H1 (cell line): ENCODE results near the gene TDRD9. TPM values are rescaled to one million over a fixed set of nuclear protein-coding genes. Genes with fewer than 3 reads are reported as not detected.

Experiments
- CTCF ChIA-PET: fragments of 300-600 bp; sonication (Branson Sonifier 250); formaldehyde crosslinking; loops from one replicate; lab custom pipeline; 2021; ENCODE audit not compliant: partially characterized antibody; lab: Charles Lee
- POLR2A ChIA-PET: fragments of 300-600 bp; sonication (Branson Sonifier 250); formaldehyde crosslinking; loops from one replicate; lab custom pipeline; 2021; ENCODE audit warnings: inconsistent platforms; ENCODE audit not compliant: partially characterized antibody; lab: Charles Lee
- DNase-seq, 2 experiments: peaks; one replicate each; pipeline versions ENCODE4 v3.0.0 to v3.0.0-alpha.2; 2010 to 2022; ENCODE audit warnings: low spot score in 2 of 2, low read depth in 1 of 2, mixed read lengths in 1 of 2
- FAIRE-seq: peaks from 2 replicates; lab custom pipeline; 2011; peaks lifted over from hg19 to GRCh38; lab: Jason Lieb, UNC
- H2AFZ ChIP-seq: 2 replicates; pipeline ENCODE4 v1.8.1; 2012; ENCODE audit warnings: low read length, inconsistent platforms
- H2AK5ac ChIP-seq: 2 replicates; pipeline ENCODE4 v1.6.1; 2013; ENCODE audit warnings: low read depth, low read length
- H2BK120ac ChIP-seq: replicated peaks from 2 replicates; pipeline ENCODE3; 2013; ENCODE audit warnings: low read depth, low read length, inconsistent platforms
- H2BK12ac ChIP-seq: 2 replicates; pipeline ENCODE4 v1.6.1; 2013; ENCODE audit warnings: low read depth, low read length
- H2BK15ac ChIP-seq: 2 replicates; pipeline ENCODE4 v1.6.1; 2013; ENCODE audit warnings: low read length
- H2BK20ac ChIP-seq: 2 replicates; pipeline ENCODE4 v1.6.1; 2013; ENCODE audit warnings: low read length
- H2BK5ac ChIP-seq: 2 replicates; pipeline ENCODE4 v1.6.1; 2013; ENCODE audit warnings: low read depth, low read length
- H3K14ac ChIP-seq: 2 replicates; pipeline ENCODE4 v1.6.1; 2013; ENCODE audit warnings: inconsistent platforms; ENCODE audit not compliant: insufficient read length
- H3K18ac ChIP-seq: 2 replicates; pipeline ENCODE4 v1.6.1; 2013; ENCODE audit warnings: low read length; ENCODE audit errors: extremely low read depth
- H3K23ac ChIP-seq: 2 replicates; pipeline ENCODE4 v1.6.1; 2013; ENCODE audit warnings: inconsistent platforms; ENCODE audit not compliant: insufficient read length
- H3K23me2 ChIP-seq: 2 replicates; pipeline ENCODE4 v1.6.1; 2013; ENCODE audit warnings: low read depth, low read length
- H3K27ac ChIP-seq: 2 replicates; pipeline ENCODE4 v1.6.1; 2011; ENCODE audit warnings: low read depth, low read length, inconsistent platforms
- H3K27me3 ChIP-seq, 4 experiments: replicated peaks in 1 of 4; 1 replicate in 1 of 4; 2 replicates in 3 of 4; pipeline versions ENCODE4 v1.6.1 to v1.8.1; 2011 to 2013; ENCODE audit warnings: low read length in 3 of 4, mild to moderate bottlenecking in 3 of 4, inconsistent platforms in 2 of 4, mixed read lengths in 2 of 4, moderate library complexity in 1 of 4; ENCODE audit not compliant: control insufficient read depth in 3 of 4, insufficient read depth in 3 of 4; ENCODE audit errors: extremely low read depth in 1 of 4
- H3K36me3 ChIP-seq, 4 experiments: 2 replicates each; pipeline versions ENCODE4 v1.6.1 to v1.8.1; 2011 to 2013; ENCODE audit warnings: mild to moderate bottlenecking in 4 of 4, low read length in 3 of 4, moderate library complexity in 2 of 4, control low read depth in 1 of 4, inconsistent platforms in 1 of 4; ENCODE audit not compliant: insufficient read depth in 4 of 4, control insufficient read depth in 2 of 4
- H3K4ac ChIP-seq: replicated peaks from 2 replicates; pipeline ENCODE3; 2013; ENCODE audit warnings: low read length, low read depth, mixed read lengths, inconsistent platforms; ENCODE audit not compliant: insufficient read length
- H3K4me1 ChIP-seq, 4 experiments: replicated peaks in 1 of 4; 1 replicate in 1 of 4; 2 replicates in 3 of 4; pipeline versions ENCODE4 v1.6.1 to v1.8.1; 2011 to 2013; ENCODE audit warnings: low read length in 3 of 4, inconsistent platforms in 2 of 4, mixed read lengths in 1 of 4; ENCODE audit not compliant: insufficient read depth in 4 of 4, control insufficient read depth in 3 of 4
- H3K4me2 ChIP-seq, 2 experiments: 2 replicates each; pipeline versions ENCODE4 v1.6.1 to v1.8.1; 2011 to 2013; ENCODE audit warnings: low read depth in 2 of 2, low read length in 2 of 2, control low read depth in 1 of 2, inconsistent platforms in 1 of 2, mild to moderate bottlenecking in 1 of 2; ENCODE audit not compliant: insufficient read depth in 1 of 2
- H3K4me3 ChIP-seq, 4 experiments: fragments of 200-600, 300-600 bp in 1 of 4; sonication (generic), shearing (Covaris generic), sonication (Bioruptor Twin) in 1 of 4; 2 replicates each; pipeline versions ENCODE4 v1.5.1 to v1.8.1; 2011 to 2016; ENCODE audit warnings: low read length in 4 of 4, low read depth in 3 of 4, control low read depth in 2 of 4, inconsistent platforms in 2 of 4, mild to moderate bottlenecking in 2 of 4, mixed read lengths in 1 of 4, moderate library complexity in 1 of 4; ENCODE audit not compliant: insufficient read depth in 2 of 4; ENCODE audit errors: extremely low read depth in 1 of 4
- H3K56ac ChIP-seq: replicated peaks from 2 replicates; pipeline ENCODE3; 2013; ENCODE audit warnings: low read depth, mild to moderate bottlenecking, mixed read lengths, low read length, inconsistent platforms; ENCODE audit not compliant: insufficient read length
- H3K79me1 ChIP-seq: 2 replicates; pipeline ENCODE4 v1.6.1; 2013; ENCODE audit warnings: low read depth, low read length, control low read depth
- H3K79me2 ChIP-seq, 2 experiments: 2 replicates each; pipeline versions ENCODE4 v1.6.1 to v1.8.1; 2012 to 2013; ENCODE audit warnings: low read length in 2 of 2, mild to moderate bottlenecking in 2 of 2, inconsistent platforms in 1 of 2; ENCODE audit not compliant: insufficient read depth in 2 of 2, control insufficient read depth in 1 of 2
- H3K9ac ChIP-seq, 4 experiments: replicated peaks in 1 of 4; 1 replicate in 1 of 4; 2 replicates in 3 of 4; pipeline versions ENCODE4 v1.6.1 to v1.8.1; 2011 to 2013; ENCODE audit warnings: low read depth in 3 of 4, low read length in 3 of 4, control low read depth in 2 of 4, mild to moderate bottlenecking in 2 of 4, moderate library complexity in 2 of 4, inconsistent platforms in 1 of 4; ENCODE audit errors: extremely low read depth in 1 of 4
- H3K9me3 ChIP-seq, 2 experiments: 2 replicates each; pipeline versions ENCODE4 v1.6.1 to v1.8.1; 2012 to 2013; ENCODE audit warnings: mild to moderate bottlenecking in 2 of 2, moderate library complexity in 2 of 2, control low read depth in 1 of 2, inconsistent platforms in 1 of 2, low read depth in 1 of 2, low read length in 1 of 2, mixed read lengths in 1 of 2; ENCODE audit not compliant: insufficient read depth in 2 of 2
- H4K20me1 ChIP-seq, 2 experiments: replicated peaks in 1 of 2; 2 replicates each; pipeline versions ENCODE3 to v1.8.1; 2011 to 2013; ENCODE audit warnings: inconsistent platforms in 2 of 2, low read length in 2 of 2, mild to moderate bottlenecking in 1 of 2; ENCODE audit not compliant: insufficient read depth in 2 of 2, control insufficient read depth in 1 of 2
- H4K5ac ChIP-seq: 2 replicates; pipeline ENCODE4 v1.6.1; 2013; ENCODE audit warnings: low read length, low read depth, mixed read lengths, inconsistent platforms; ENCODE audit not compliant: insufficient read length
- H4K8ac ChIP-seq: 2 replicates; pipeline ENCODE4 v1.8.0; 2013; ENCODE audit warnings: mild to moderate bottlenecking, moderate library complexity, low read length, inconsistent platforms; ENCODE audit not compliant: insufficient read depth; ENCODE audit errors: extremely low read depth
- H4K91ac ChIP-seq: replicated peaks from 2 replicates; pipeline ENCODE3; 2013; ENCODE audit warnings: low read length, mixed read lengths, inconsistent platforms; ENCODE audit not compliant: insufficient read length
- CTCF ChIP-seq, 3 experiments: IDR thresholded peaks; 1 replicate in 2 of 3; 2 replicates in 1 of 3; pipeline versions ENCODE4 v1.5.1 to v1.6.1; 2011; ENCODE audit warnings: low read length in 3 of 3, mild to moderate bottlenecking in 3 of 3, inconsistent platforms in 2 of 3, low read depth in 1 of 3, moderate library complexity in 1 of 3; ENCODE audit not compliant: insufficient read depth in 1 of 3; ENCODE audit errors: control extremely low read depth in 1 of 3
- EP300 ChIP-seq, 2 experiments: IDR thresholded peaks; 1 replicate in 1 of 2; 2 replicates in 1 of 2; pipeline ENCODE4 v1.6.1; 2011 to 2012; ENCODE audit warnings: low read depth in 2 of 2, low read length in 2 of 2, mild to moderate bottlenecking in 2 of 2, borderline replicate concordance in 1 of 2, inconsistent platforms in 1 of 2, moderate library complexity in 1 of 2
- EZH2 ChIP-seq: fragments of 200-600 bp; sonication (generic); IDR thresholded peaks from 2 replicates; pipeline ENCODE4 v1.7.1; 2012; ENCODE audit warnings: low read depth, mild to moderate bottlenecking, moderate library complexity, low read length, inconsistent platforms; ENCODE audit not compliant: severe bottlenecking
- KDM1A ChIP-seq: fragments of 200-600, 300-600 bp; sonication (generic); IDR thresholded peaks from 2 replicates; pipeline ENCODE4 v1.7.1; 2016; ENCODE audit warnings: mild to moderate bottlenecking, low read length, borderline replicate concordance
- POLR2A ChIP-seq, 2 experiments: IDR thresholded peaks; 1 replicate in 1 of 2; 2 replicates in 1 of 2; pipeline ENCODE4 v1.6.1; 2011; ENCODE audit warnings: low read depth in 2 of 2, low read length in 2 of 2, mild to moderate bottlenecking in 2 of 2; ENCODE audit errors: control extremely low read depth in 1 of 2
- SIX5 ChIP-seq: IDR thresholded peaks from 2 replicates; pipeline ENCODE4 v1.6.1; 2011; ENCODE audit warnings: mild to moderate bottlenecking, low read depth, low read length
- WGBS, 2 experiments: shearing (Covaris generic) in 1 of 2; methylation state at CpG; one replicate each; pipeline versions ENCODE4 v1.1.6 to v1.1.7; 2013 to 2015; ENCODE audit warnings: low lambda C conversion rate in 2 of 2, mixed read lengths in 2 of 2, inconsistent platforms in 1 of 2, low coverage in 1 of 2, missing lambda C conversion rate in 1 of 2; ENCODE audit not compliant: insufficient replicate concordance in 2 of 2, insufficient coverage in 1 of 2, insufficient read length in 1 of 2; ENCODE audit errors: extremely low coverage in 1 of 2, missing lambda C conversion rate in 1 of 2; 5-methylcytosine and 5-hydroxymethylcytosine counted together
- polyA plus RNA-seq, 7 experiments: library from polyadenylated mRNA; depleted of rRNA in 3 of 7; stranded (reverse) in 5 of 7; unstranded in 2 of 7; fragments of >200 nt in 5 of 7; fragments of 200-250 nt in 2 of 7; gene quantifications; 1 replicate in 5 of 7; 2 replicates in 1 of 7; 4 replicates in 1 of 7; pipeline versions ENCODE4 v1.2.1 to v1.2.3, GENCODE V29; 2011 to 2013; ENCODE audit warnings: missing spikeins in 2 of 7, mixed read lengths in 2 of 7
- total RNA-seq: library from RNA; stranded (reverse); fragmentation: NEBNext Ultra II Directional; extraction: Animal tissue kit (Norgen Biotek cat#: 25700); gene quantifications from 2 replicates; pipeline ENCODE4 v1.2.1, GENCODE V29; 2021

The TDRD9 gene
- total and polyA plus RNA-seq, 2 of the 8 experiments (the other 6 are each of a cell fraction or from before 2014, with no cell fraction given), result not detected

GRCh38 chr14:104093366-104094055, 165.3 kb downstream of the TDRD9 start:
- no peaks in the 10 kb centered on the region for H3K79me2 ChIP-seq
- DNase-seq, result no peak
- no peak overlapping the region for H3K4me2 ChIP-seq
- no peak overlapping the region for H4K91ac ChIP-seq
- H3K4me1 ChIP-seq, result peaks cover 0 to 7% (median 4%) of the 10 kb centered on the region in 4 experiments; a peak in 3 of 7 replicates
- no peak overlapping the region for H2BK120ac ChIP-seq
- H3K9ac ChIP-seq, result no peak overlapping the region
- no peaks in the 10 kb centered on the region for H4K20me1 ChIP-seq
- H2BK20ac ChIP-seq, result no peak overlapping the region
- H3K4me3 ChIP-seq, result no peak overlapping the region
- H3K18ac ChIP-seq, result no peak overlapping the region
- no peak overlapping the region for H3K56ac ChIP-seq
- ChIA-PET CTCF (interaction anchor here (0.6 to 6.6 kb wide), 23 partner anchors 9 to 185 kb away, joined by 3 to 76 read pairs (median 5); partner anchors contain the start of gene ASPG), POLR2A (no interaction called here)
- no peak for TF ChIP-seq EZH2
- no peak for TF ChIP-seq CTCF (IDR thresholded peaks at IDR 0.05; ENCODE audit: control extremely low read depth in 1 of 3, insufficient read depth in 1 of 3, low read depth in 1 of 3, low read length in 3 of 3)
- TF ChIP-seq EP300 (IDR thresholded peaks at IDR 0.05; ENCODE audit: borderline replicate concordance in 1 of 2, low read depth in 2 of 2, low read length in 2 of 2), result no peak
- TF ChIP-seq KDM1A, result no peak
- TF ChIP-seq POLR2A (IDR thresholded peaks at IDR 0.05; ENCODE audit: control extremely low read depth in 1 of 2, low read depth in 2 of 2, low read length in 2 of 2), result no peak
- no peak for TF ChIP-seq SIX5
- no peaks in the 10 kb centered on the region for H3K79me1 ChIP-seq
- H3K27me3 ChIP-seq, result no peaks in the 10 kb centered on the region; a peak in 2 of 7 replicates
- H3K23ac ChIP-seq, result no peak overlapping the region
- H3K23me2 ChIP-seq, result no peaks in the 10 kb centered on the region
- H2BK15ac ChIP-seq, result no peak overlapping the region
- H3K14ac ChIP-seq, result no peak overlapping the region
- FAIRE-seq, result no peak
- 84% methylated on average over 9 of the region's 18 CpGs; no CpG with 5 or more reads in 1 of the 2 experiments for WGBS, 2 experiments
- H3K4ac ChIP-seq, result no peak overlapping the region
- H3K36me3 ChIP-seq, result no peaks in the 10 kb centered on the region
- no peak overlapping the region for H3K27ac ChIP-seq
- H4K5ac ChIP-seq, result no peak overlapping the region
- no peak overlapping the region for H2AK5ac ChIP-seq
- peak overlapping the region; percentile 25; the same call in 1 of the 2 replicates for H4K8ac ChIP-seq
- H2BK5ac ChIP-seq, result no peak overlapping the region
- H3K9me3 ChIP-seq, result no peaks in the 10 kb centered on the region; a peak in 1 of 4 replicates
- H2AFZ ChIP-seq, result no peak overlapping the region
- no peak overlapping the region for H2BK12ac ChIP-seq
